ENCODE measurements around the gene SOX6. TPM values are rescaled to one million over a fixed set of nuclear protein-coding genes. Genes with fewer than 3 reads are reported as not detected.

SOX6 gene
- total RNA-seq, 2 experiments from 2014 or later = 0.20 TPM; not detected in 1

GRCh38 chr11:16126362-16126761 lies 230.0 kb downstream of the SOX6 start:
- TF ChIP-seq CTCF (IDR thresholded peaks at IDR 0.05) = no peak
- POLR2A ChIA-PET = no interaction called here

GRCh38 chr11:16125796-16126195 lies 230.6 kb downstream of the SOX6 start:
- H3K36me3 ChIP-seq (ENCODE audit: insufficient read depth, low read length) = no peaks in the 10 kb centered on the region
- no peak for ATAC-seq (ENCODE audit: poor library complexity)
- no peaks in the 10 kb centered on the region for H3K9me3 ChIP-seq (ENCODE audit: control insufficient read depth in 1 of 2, insufficient read depth in 1 of 2, low read length in 2 of 2)
- no peak overlapping the region for H3K27ac ChIP-seq (ENCODE audit: low read depth in 1 of 2, low read length in 2 of 2)
- no peaks in the 10 kb centered on the region for H3K36me3 Mint-ChIP-seq (ENCODE audit: low read depth)
- H3K4me1 ChIP-seq (ENCODE audit: insufficient read depth, low read length) = no peaks in the 10 kb centered on the region
- peaks cover 2% of the 10 kb centered on the region for H3K9me3 Mint-ChIP-seq
- no peak for TF ChIP-seq CTCF (IDR thresholded peaks at IDR 0.05)
- no peak overlapping the region for H3K27ac Mint-ChIP-seq
- H3K27me3 ChIP-seq (ENCODE audit: control insufficient read depth in 1 of 2, insufficient read depth in 2 of 2, low read length in 2 of 2) = no peaks in the 10 kb centered on the region
- no peak for DNase-seq
- ChIA-PET POLR2A (no interaction called here), CTCF (no interaction called here)
- H3K4me3 ChIP-seq (ENCODE audit: low read length) = no peak overlapping the region
- H3K4me3 Mint-ChIP-seq = no peak overlapping the region
- H3K27me3 Mint-ChIP-seq = no peaks in the 10 kb centered on the region
- no peaks in the 10 kb centered on the region for H3K4me1 Mint-ChIP-seq (ENCODE audit: low read depth)
- intact Hi-C loops (cut with DNase I, micrococcal nuclease) = no loop called here

More at GRCh38 chr11:16126362-16126761, 230.0 kb downstream of the SOX6 start:
- Histone ChIP-seq H3K27ac (ENCODE audit: low read depth in 1 of 2, low read length in 2 of 2) (no peak overlapping the region), H3K27me3 (ENCODE audit: control insufficient read depth in 1 of 2, insufficient read depth in 2 of 2, low read length in 2 of 2) (no peaks in the 10 kb centered on the region), H3K36me3 (ENCODE audit: insufficient read depth, low read length) (no peaks in the 10 kb centered on the region), H3K9me3 (ENCODE audit: control insufficient read depth in 1 of 2, insufficient read depth in 1 of 2, low read length in 2 of 2) (no peaks in the 10 kb centered on the region), H3K4me1 (ENCODE audit: insufficient read depth, low read length) (no peaks in the 10 kb centered on the region), H3K4me3 (ENCODE audit: low read length) (no peak overlapping the region)
- CTCF ChIA-PET = no interaction called here
- Mint-ChIP-seq H3K27me3 (no peaks in the 10 kb centered on the region), H3K27ac (no peak overlapping the region), H3K4me3 (no peak overlapping the region), H3K4me1 (ENCODE audit: low read depth) (no peaks in the 10 kb centered on the region), H3K9me3 (peaks cover 2% of the 10 kb centered on the region), H3K36me3 (ENCODE audit: low read depth) (no peaks in the 10 kb centered on the region)
- intact Hi-C loops (cut with DNase I, micrococcal nuclease) = no loop called here
- ATAC-seq (ENCODE audit: poor library complexity) (no peak), DNase-seq (no peak)

GRCh38 chr11:16124390-16124789 lies 232.0 kb downstream of the SOX6 start:
- ChIA-PET CTCF (no interaction called here), POLR2A (no interaction called here)
- Histone ChIP-seq H3K4me3 (ENCODE audit: low read length) (no peak overlapping the region), H3K9me3 (ENCODE audit: control insufficient read depth in 1 of 2, insufficient read depth in 1 of 2, low read length in 2 of 2) (no peaks in the 10 kb centered on the region), H3K4me1 (ENCODE audit: insufficient read depth, low read length) (no peaks in the 10 kb centered on the region), H3K27ac (ENCODE audit: low read depth in 1 of 2, low read length in 2 of 2) (no peak overlapping the region), H3K36me3 (ENCODE audit: insufficient read depth, low read length) (no peaks in the 10 kb centered on the region), H3K27me3 (ENCODE audit: control insufficient read depth in 1 of 2, insufficient read depth in 2 of 2, low read length in 2 of 2) (no peaks in the 10 kb centered on the region)
- Mint-ChIP-seq H3K36me3 (ENCODE audit: low read depth) (no peaks in the 10 kb centered on the region), H3K4me3 (no peak overlapping the region), H3K4me1 (ENCODE audit: low read depth) (no peaks in the 10 kb centered on the region), H3K9me3 (peaks cover 2% of the 10 kb centered on the region), H3K27ac (no peak overlapping the region), H3K27me3 (no peaks in the 10 kb centered on the region)
- intact Hi-C loops (cut with DNase I, micrococcal nuclease) = no loop called here
- ATAC-seq (ENCODE audit: poor library complexity) (no peak), DNase-seq (no peak)
- no peak for TF ChIP-seq CTCF (IDR thresholded peaks at IDR 0.05)
